ENCODE results near the gene STARD3. TPM values are rescaled to one million over a fixed set of nuclear protein-coding genes. Genes with fewer than 3 reads are reported as not detected.

The STARD3 gene
- total and polyA plus RNA-seq, 2 of the 13 experiments (the other 11 are each of a cell fraction or from before 2014, with no cell fraction given), result 34.6 to 100 TPM

GRCh38 chr17:39675390-39676082 lies 38.6 kb downstream of the STARD3 start (continued):
- TF ChIP-seq MAZ (IDR thresholded peaks at IDR 0.05; ENCODE audit: borderline replicate concordance, low read depth, low read length) (no peak), MAZ (CRISPR knock-in tag; IDR thresholded peaks at IDR 0.05; ENCODE audit: low read depth) (no peak), FLYWCH1 (CRISPR knock-in tag; IDR thresholded peaks at IDR 0.05) (no peak), ZHX2 (IDR thresholded peaks at IDR 0.05; ENCODE audit: low read depth) (no peak), ZHX2 (CRISPR knock-in tag; IDR thresholded peaks at IDR 0.05; ENCODE audit: borderline replicate concordance) (no peak), ZBTB4 (CRISPR knock-in tag; IDR thresholded peaks at IDR 0.05; ENCODE audit: borderline replicate concordance) (no peak), KDM2A (CRISPR knock-in tag; IDR thresholded peaks at IDR 0.05; ENCODE audit: borderline replicate concordance, low read depth) (no peak), EP300 (IDR thresholded peaks at IDR 0.05; ENCODE audit: low read depth in 2 of 2, low read length in 2 of 2) (no peak), EP300 (CRISPR knock-in tag; IDR thresholded peaks at IDR 0.05; ENCODE audit: borderline replicate concordance) (0 out of 2 replicates have a peak, but pooled peaks have one; percentile 36), IRF2 (CRISPR knock-in tag; IDR thresholded peaks at IDR 0.05) (no peak), CENPX (CRISPR knock-in tag; IDR thresholded peaks at IDR 0.05) (no peak), ZFP62 (CRISPR knock-in tag; IDR thresholded peaks at IDR 0.05) (no peak), ZBTB26 (CRISPR knock-in tag; IDR thresholded peaks at IDR 0.05; ENCODE audit: borderline replicate concordance) (0 out of 2 replicates have a peak, but pooled peaks have one; percentile 2), ZFP36L2 (CRISPR knock-in tag; IDR thresholded peaks at IDR 0.05) (no peak), MYNN (CRISPR knock-in tag; IDR thresholded peaks at IDR 0.05; ENCODE audit: low read depth) (no peak), SALL1 (CRISPR knock-in tag; IDR thresholded peaks at IDR 0.05) (0 out of 2 replicates have a peak, but pooled peaks have one; percentile 9)

Measured in HepG2 (cell line).